GM18507 (cell line): ENCODE results near the gene GET3.
"Not testable (repeated sequence)": the region's sequence is repeated elsewhere in the genome, so short reads cannot be mapped to it uniquely, and the experiment has no call there.

Source experiments
- DNase-seq: peaks from one replicate; pipeline ENCODE4 v3.0.0; 2011; ENCODE audit warnings: low read depth; ENCODE audit not compliant: insufficient read length; ENCODE audit errors: extremely low spot score
- FAIRE-seq: peaks from 2 replicates; lab custom pipeline; 2011; peaks lifted over from hg19 to GRCh38; lab: Jason Lieb, UNC

Gene GET3

DNA sequence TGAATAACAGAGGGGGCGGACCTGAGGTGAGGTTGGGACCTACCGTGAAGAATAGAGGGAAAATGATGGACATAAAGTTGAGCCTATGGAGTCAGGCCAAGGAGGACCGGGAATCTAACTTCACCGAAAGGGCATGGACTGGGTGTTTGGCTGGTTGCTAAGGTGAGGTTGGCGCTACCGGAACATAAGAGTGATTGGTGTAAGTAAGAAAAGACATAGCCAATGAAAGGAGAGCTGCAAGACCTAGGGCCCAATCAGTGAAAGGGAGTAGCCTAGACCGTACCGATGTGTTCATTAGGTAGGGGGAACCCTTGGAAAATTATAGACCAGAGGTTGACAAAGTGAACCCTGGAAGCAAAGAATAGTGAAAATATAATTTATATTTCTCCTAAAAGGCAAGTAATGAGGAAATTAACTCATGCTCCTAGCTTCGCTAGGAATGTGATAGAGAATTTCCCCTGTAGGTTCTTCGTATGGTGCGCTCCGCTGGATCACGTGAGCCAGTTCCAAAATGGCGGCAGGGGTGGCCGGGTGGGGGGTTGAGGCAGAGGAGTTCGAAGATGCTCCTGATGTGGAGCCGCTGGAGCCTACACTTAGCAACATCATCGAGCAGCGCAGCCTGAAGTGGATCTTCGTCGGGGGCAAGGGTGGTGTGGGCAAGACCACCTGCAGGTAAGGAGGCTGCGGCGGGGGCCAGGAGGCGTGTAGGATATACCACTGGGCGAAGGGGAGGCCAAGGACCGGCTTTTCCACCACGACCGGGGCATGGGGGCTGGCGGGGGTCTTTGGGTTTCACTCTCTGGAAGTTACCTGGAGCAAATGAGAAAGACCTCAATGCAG lies at the start of gene GET3:
GET3 (plus strand) TSS at position 503 of the 840 bp plus-strand sequence; CDS start at position 512, 9 bp downstream.
- FAIRE-seq (peak; percentile 99), DNase-seq (peak; percentile 82)

DNA sequence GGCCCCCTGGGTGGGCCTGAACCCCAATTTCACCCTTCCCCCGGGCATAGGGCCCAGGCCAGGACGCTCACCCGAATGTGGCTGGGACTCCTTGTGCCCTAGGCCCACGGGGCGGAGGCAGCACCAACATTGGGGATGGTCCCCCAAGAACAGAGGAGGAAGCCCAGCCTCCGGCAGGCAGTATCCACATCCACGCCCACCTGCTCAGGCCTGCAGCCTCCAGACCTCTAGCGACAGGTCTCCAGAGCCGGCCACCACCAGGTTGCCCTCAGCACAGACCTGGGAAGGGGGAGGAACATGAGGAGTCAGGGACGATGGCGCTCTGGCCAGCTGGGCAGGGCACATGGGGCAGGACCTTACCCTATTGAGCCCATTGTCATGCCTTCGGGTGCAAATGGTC lies 48.3 kb upstream of the GET3 start:
- DNase-seq (no peak), FAIRE-seq (no peak)

DNA sequence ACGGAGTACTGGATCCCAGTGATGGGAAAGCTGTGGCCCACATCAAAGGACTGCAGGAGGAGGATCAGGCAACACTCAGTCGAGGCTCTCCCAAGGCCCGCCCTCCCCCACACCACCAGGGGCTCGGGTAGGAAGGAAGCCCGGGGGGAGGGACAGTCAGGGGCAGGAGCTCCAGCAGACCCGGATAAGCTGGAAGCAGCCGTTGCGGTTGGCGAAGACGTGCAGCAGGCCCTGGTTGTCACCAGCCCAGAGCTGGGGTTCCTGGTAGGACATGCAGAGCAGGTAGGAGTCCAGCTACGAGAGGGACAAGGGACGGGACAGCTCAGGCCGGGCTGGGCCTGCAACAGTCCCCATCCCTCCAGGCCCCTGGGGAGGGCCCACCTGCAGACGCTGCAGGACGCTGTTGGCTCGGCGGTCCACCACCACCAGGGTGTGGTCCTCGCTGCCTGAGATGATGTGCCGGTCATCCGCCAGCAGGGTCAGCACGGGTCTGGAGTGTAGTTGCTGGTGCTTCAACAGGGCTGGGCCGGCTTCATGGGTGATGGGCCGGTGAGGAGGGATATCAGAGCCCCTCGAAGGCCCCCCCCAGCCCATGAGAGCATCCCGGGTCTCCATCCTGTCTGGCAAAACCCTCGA lies 47.6 kb upstream of the GET3 start:
- FAIRE-seq = no peak
- DNase-seq = no peak

DNA sequence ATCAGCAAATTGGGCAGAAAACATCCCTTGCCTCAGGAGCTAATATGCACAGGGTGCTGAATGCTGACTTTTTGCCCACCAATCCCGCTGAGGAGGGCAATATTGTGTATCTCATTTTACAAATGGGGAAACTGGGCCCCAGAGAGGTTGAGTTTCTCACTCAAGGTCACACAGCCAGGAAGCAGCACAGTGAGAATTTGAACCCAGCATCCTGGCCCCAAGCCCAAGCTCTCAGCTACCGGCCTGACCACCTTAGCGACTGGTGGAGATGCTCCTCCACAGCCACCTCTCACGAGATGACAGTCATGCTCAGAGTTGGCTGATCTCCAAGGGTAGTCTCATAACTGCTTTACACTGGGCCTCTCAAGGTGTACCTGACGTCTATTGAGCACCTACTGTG lies 44.3 kb upstream of the GET3 start:
- DNase-seq (no peak), FAIRE-seq (no peak)

DNA sequence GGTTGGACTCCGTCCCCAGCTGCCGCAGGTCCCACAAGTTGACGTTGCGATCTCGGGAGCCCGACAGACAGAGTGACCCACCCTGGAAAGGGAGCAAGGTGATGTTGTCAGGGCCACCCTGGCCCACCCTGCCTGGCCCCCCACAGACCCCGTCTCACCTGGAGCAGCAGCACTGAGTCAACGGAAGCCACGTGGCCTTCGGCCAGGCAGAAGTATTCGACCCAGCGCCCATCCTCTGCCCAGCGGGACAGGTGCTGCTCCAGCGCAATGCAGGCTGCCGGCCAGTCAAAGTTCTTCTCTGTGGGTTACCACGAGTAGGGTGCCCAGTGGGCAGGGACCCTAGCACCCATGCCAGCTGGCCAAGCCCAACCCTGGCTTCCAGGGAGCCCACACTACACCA lies 42.7 kb upstream of the GET3 start:
- no peak for FAIRE-seq

DNA sequence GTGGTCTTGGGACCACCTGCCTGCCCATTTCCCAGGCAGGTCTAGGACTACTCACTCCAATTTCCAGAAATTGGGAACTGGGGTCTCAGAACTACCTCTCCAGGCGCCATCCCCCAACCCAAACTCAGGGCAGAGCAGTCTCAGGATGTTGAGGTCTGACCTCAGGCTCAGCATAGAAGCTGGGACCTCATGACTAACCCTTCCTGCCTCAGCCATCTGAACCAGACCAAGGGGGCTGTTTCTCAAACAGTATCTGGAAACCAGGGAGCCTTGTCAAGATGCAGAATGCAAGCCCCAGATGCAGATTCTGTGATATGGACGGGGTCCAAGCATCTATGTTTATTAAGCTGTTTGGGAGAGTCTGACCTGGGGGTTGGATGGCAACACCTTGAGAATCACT lies 42.2 kb upstream of the GET3 start:
- DNase-seq (no peak), FAIRE-seq (no peak)

More for the DNA sequence above, 42.7 kb upstream of the GET3 start:
- DNase-seq = no peak

DNA sequence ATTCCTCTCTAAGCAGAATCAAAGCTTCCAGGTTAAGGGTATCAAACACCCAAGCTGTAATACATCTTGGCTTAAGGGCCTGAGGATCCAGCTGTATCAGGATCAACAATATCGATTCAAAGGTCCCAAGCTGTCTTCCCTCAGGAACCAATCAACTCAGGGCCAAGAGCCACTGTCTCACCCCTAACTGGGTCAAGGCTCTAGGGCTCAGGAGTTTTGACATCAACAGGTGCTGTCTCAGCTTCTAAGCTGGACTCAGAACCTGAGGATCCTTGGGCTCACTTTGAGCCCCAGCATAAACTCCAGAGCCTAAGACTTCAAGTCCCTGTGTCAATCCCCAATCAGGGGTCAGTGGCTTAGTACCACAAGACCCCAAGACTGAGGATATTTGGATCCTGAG lies 41.8 kb upstream of the GET3 start:
- no peak for FAIRE-seq
- DNase-seq = no peak

DNA sequence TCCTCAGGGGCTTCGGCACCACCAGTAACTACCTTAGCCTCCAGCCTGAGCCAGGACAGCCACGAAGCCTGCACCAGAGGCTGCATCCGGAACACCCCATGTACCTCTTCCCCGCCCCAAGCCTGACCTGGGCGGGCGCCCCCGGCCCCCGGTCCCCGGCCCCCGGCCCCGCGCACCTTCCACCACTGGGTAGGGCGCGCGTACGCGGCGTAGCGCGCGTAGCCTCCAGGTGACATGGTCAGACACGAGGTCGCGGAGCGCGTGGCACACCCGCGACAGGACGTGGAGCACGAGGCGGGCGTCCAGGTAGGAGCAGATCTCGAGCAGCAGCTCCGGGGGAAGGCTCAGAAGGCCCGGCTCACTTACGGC lies 41.3 kb upstream of the GET3 start:
- FAIRE-seq (no peak), DNase-seq (no peak)

DNA sequence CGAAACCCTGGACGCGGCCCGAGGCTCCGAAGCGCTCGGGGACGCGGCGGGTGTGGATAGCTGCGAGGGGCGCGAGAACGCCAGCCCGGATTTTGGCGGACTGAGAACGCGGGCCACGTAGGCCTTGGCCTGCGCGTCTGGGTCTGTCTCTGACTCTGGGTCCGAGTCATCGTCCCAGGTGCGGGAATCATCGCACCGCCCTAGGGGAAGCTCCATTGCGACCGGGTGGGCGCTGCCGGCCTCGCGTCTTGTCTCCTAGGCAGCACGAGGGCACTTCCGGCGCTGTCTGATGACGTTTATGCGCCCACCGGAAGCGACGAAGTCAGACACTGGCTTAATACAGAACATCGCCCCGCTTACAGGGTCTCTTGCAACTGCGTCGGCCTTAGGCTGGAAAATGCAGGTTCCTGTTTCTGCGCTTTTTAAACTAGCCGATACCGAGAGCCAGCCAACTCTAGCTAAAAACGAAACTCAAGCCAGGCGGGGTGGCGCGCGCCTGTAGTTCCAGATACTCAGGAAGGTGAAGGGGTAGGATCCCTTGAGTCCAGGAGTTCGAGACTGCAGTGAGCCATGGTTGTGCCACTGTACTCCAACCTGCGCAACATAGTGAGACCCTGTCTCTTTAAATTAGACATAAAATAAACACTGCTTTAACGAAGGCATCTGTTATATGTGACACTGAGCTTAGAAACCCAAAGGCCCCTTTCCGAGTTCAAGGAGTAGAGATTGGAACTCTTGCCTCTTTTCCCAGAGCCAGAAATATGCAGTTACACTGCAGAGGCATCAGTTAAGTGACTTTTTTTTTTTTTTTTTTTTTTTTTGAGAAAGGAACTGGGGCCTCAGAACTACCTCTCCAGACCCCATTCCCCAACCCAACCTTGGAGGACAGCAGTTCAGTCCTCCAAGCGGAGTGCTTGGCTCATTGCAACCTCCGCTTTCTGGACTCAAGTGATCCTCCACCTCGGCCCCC lies 40.6 kb upstream of the GET3 start, which contains the start of gene FBXW9:
FBXW9 (minus strand) TSS at position 266 of the 970 bp plus-strand sequence; CDS start at position 216, 50 bp downstream.
- FAIRE-seq = peak; percentile 91

DNA sequence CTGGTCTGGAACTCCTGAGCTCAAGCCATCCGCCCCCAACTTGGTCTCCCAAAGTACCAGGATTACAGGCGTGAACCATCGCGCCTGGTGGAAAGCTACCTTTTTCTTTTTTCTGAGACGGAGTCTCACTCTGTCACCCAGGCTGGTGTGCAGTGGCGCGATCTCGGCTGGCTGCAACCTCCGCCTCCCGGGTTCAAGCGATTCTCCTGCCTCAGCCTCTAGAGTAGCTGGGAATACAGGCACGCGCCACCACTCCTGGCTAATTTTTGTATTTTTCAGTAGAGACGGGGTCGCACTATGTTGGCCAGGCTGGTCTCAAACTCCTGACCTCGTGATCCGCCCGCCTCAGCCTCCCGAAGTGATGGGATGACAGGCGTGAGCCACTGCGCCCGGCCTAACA lies 39.9 kb upstream of the GET3 start:
- not testable (repeated sequence) for FAIRE-seq

More for the DNA sequence above, 40.6 kb upstream of the GET3 start, which contains the start of gene FBXW9:
- DNase-seq = peak; percentile 97

DNA sequence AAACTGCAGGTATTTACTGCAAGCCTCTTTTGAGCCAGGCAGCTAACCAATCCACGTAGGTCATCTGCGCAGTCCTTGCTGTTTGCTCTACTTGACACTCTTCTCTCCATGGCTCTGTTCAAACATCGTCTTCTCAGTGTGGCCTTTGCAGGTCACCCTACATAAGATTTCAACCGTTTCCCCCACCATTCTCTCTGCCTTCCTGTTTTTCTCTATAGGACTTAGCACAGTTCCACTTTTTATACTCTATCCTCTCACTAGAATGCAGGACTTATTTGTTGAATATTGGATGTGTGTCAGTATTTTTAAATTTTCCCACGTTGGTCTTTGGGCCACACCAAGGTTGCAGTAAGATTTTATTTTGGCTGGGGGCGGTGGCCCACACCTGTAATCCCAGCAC lies 39.2 kb upstream of the GET3 start:
- no peak for FAIRE-seq

More for the DNA sequence above, 39.9 kb upstream of the GET3 start:
- not testable (repeated sequence) for DNase-seq

DNA sequence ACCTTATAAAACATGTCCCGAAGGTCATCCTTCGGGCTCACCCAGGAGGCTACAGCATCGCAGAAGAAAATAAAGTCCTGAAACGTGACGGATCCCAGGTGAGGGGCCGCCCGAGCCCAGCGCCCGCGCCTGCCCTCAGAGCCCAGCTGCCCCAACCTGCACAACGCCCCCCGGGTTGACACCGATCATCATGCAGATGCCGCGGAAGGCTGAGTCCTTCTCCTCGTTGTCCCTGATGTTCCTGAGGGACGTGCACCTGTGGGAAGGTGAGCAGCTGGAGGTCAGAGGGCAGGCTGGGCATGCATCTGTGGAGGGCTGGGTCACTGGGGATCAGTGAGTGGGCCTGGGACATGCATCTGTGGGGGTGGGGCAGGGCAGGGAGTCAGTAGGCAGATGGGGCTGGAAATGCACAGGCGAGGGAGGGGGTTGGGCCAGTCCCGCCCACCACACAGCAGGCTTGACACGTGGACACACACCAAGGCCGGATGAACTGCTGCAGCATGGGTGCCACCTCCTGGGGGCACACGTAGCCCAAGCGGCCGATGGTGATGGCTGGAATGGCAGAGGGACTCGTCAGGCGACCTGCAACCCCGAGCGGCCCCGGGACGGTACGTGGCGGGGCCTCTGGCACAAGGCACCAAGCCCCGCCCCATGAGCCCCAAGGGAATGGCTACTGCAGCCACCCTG lies 35.6 kb upstream of the GET3 start:
- DNase-seq (no peak), FAIRE-seq (no peak)

More for the DNA sequence above, 39.2 kb upstream of the GET3 start:
- no peak for DNase-seq

DNA sequence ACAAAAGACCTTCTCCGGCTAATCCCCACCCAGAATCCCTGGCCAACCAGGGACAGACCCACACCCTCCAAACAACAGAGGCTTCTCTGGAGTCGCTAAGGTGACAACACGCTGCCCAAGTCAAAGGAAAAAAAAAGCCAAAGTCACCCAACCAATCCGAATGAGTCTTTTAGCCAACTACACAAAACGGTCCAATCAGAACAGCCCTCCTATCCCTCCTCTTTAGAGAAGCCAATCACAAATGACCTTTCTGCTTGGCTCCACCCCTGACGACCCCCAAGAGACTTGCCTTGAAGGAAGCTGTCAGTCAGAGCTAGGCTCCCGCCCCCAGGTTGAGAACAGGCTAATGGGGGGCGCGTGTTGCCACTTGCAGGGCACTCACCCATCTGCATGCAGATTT lies 34.3 kb upstream of the GET3 start:
- FAIRE-seq = peak; percentile 61

DNA sequence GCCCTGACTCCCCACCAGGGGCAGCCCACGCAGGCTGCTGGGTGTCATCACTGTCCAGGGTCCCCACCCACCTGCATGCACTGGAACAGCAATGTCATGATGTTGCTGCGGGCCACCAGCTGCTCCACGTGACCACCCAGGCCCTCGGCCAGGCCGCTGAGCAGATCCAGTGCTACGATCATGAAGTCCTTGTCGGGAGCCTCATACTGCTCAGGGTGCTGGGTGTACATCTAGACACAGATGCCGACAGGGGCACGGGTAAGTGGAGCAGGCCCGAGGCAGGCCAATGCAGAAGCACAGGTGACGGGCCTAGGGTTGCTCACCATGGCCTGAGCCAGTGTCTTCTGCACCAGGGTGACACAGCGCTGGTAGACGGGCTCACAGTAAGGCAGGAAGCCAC lies 32.1 kb upstream of the GET3 start:
- FAIRE-seq (no peak), DNase-seq (no peak)

More for the DNA sequence above, 34.3 kb upstream of the GET3 start:
- no peak for DNase-seq

DNA sequence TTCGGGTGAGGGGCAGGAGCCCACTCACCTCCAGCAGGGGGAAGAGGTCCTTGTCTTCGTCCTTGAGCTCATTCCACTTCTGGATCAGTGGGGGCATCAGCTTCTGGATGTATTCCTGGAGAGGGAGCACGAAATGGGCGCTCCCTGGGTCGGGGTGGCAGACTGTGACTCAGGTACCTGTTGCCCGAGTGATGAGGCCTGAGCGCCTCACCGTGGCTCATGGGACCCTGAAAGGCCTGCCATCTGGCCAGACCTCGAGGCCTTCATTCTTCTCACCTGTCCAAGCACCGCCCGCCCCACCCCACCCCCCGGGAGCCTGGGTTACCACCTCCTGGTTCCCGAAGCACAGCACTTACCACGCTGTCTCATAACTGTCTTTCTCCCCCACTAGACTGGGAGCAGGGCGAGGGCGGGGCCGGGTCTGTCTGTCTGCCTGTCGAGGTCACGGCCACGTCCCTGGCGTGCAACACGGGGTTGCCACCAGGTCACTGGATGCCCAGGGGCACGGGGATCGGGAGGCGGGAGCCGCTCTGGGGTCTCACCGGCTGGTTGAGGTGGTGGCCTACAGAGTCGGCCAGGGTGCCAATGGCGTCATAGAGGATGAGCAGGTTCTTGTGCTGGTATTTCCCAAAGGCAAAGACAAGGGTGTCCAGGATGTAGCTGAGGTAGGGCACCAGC lies 31.5 kb upstream of the GET3 start:
- FAIRE-seq (no peak), DNase-seq (no peak)

DNA sequence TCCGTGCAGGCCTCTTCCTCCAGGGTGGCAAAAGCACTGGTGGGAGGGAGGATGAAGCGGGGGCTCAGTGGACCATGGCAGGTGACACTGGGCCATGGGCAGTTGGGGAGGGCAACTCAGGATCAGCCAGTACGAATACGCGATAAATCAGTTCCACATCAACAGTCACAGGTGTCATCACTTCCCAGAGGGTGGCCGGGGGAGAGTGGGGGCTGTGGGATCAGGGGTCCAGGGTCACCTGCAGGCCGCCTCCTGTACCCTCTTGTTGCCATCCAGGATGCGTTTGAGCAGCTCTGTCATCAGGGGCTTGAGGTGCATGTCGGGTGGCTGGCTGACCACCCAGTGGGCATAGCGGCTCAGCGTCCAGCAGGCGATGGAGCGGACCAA lies 31.0 kb upstream of the GET3 start:
- FAIRE-seq = no peak
- DNase-seq = no peak

DNA sequence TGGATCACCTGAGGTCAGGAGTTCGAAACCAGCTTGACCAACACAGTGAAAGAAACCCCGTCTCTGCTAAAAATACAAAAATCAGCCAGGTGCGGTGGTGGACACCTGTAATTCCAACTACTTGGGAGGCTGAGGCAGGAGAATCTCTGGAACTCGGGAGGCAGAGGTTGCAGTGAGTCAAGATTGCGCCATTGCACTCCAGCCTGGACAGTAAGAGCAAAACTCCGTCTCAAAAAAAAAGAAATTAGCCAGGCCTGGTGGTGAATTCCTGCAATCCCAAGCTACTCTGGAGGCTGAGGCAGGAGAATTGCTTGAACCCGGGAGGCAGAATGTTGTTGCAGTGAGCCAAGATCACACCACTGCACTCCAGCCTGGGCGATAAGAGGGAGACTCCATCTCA lies 28.7 kb upstream of the GET3 start:
- FAIRE-seq = no peak
- no peak for DNase-seq

DNA sequence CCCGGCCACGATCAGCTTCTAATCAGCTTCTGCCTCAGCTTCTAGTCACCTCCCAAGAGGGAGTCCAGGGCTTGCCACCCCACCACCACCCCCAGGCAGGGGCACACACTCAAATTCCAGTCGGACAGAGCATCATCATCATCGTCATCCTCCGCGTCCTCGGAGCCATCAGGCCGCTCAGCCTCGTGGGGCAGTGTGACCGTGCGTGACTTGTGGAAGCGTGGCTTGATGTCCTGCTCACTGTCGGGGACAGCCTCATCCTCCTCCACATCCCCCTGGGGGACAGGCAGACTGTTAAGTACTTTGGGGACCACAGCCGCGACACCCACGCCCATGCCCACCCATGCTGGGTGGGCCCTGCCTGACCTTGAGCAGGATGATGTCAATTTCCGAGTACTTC lies 26.1 kb upstream of the GET3 start:
- DNase-seq = no peak
- FAIRE-seq = no peak

DNA sequence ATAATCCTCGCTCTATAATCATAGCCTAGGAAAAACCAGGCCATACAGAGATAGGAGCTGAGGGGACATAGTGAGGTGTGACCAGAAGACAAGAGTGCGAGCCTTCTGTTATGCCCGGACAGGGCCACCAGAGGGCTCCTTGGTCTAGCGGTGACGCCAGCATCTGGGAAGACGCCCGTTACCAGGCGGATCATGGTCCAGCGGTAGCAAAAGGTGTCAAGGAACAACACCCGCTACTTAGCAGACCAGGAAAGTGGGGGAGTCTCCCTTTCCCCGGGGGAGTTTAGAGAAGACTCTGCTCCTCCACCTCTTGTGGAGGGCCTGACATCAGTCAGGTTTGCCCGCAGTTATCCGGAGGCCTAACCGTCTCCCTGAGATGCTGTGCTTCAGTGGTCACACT lies 25.2 kb upstream of the GET3 start:
- FAIRE-seq, DNase-seq: not testable (repeated sequence)
